Activated naive CD4-positive, alpha-beta T cell (primary cell): ENCODE data around the gene CSF1R.

ENCODE experiments used
- DNase-seq, 4 experiments: peaks; one replicate each; lab custom pipeline; 2025; lab: John Stamatoyannopoulos, UW

Gene CSF1R

GRCh38 chr5:150069672-150070627, 16.4 kb downstream of the CSF1R start:
- no peak for DNase-seq

GRCh38 chr5:150068961-150069645, 17.3 kb downstream of the CSF1R start:
- no peak for DNase-seq

DNA sequence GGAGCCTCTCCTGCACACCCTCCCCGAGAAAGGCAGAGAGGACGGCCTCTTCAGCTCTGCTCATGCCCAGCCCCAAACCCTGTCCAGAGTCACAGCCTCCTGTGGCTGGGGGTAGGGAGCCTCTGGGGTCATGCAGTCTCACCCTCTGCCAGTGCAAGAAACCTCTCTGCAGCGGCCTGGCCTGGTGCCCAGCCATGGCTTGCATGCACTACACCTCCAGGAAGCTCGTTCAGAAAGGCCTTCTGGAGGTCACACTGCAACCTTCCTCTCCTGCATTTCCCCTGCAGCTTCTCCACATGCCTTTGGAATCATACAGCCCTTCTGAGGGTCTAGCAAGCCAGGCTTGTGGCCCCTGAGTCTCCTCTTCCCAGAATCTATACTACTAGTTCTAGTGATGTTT, 17.9 kb downstream of the CSF1R start:
- no peak for DNase-seq

DNA sequence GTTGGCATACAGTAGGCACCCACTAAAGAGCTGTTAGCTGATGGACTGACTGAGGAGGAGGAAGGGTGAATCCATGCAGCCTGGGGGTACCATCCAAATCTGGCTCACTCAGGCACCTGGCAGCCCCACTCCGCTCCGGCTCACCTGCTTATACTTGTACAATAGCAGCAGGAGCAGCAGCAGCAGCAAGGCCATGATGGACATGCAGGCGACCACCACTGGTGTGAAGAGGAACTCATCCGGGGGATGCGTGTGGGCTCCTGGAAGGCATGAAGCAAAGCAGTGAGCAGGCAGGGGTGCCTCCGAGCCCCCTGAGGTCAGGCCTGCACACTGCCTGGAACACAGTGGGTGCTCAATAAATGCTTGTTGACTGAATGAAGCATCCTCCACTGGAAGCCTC, 18.3 kb downstream of the CSF1R start:
- no peak for DNase-seq

DNA sequence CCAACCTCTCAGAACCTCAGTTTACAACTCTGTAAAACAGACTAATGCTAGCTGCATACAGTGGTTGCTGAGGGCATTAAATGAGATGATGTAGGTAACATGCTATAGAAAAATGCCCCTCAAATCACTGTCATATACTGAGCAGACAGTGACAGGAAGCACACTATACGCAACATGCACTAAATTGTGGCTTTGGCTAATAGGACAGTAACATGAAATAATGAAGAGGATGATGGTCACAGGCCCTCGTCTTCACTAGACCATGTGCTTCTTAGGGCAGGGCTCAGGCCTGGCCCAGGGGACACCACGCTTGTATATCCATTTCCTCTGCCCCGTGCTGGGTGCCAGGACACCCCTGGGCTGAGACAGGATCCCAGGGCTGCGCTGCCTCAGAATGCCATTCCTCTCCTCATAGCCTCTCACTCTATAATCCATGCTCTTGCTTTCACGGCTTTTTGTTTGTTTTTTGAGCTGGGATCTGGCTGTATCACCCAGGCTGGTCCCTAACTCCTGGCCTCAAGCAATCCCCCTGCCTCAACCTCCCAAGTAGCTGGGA, 18.9 kb downstream of the CSF1R start:
- no peak for DNase-seq

DNA sequence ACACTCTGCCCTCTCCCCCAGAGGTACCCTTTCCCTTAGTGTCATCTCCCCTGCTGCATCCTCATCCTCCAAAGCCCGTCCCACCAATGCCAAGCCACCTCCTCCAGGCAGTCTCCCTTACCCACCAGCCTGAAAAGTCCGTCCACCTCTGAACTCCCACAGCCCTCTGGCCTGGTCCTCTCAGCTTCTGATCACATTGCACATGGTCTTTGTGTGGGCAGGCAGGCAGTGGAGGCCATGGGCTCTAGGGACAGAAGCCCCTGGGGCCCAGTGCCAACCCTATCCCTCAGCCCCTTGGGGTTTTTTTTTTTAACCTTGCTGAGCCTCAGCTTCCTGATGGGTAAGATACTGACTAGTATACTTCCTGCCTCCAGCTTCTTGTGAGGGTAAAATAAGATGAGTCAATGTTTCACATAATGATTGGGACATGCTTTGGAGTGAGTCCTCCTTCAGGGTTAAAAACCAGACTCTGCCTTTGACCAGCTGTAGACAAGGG, 19.4 kb downstream of the CSF1R start:
- DNase-seq, result no peak

GRCh38 chr5:150066436-150066835, 19.9 kb downstream of the CSF1R start:
- no peak for DNase-seq

GRCh38 chr5:150065886-150066285, 20.5 kb downstream of the CSF1R start:
- DNase-seq, result no peak

DNA sequence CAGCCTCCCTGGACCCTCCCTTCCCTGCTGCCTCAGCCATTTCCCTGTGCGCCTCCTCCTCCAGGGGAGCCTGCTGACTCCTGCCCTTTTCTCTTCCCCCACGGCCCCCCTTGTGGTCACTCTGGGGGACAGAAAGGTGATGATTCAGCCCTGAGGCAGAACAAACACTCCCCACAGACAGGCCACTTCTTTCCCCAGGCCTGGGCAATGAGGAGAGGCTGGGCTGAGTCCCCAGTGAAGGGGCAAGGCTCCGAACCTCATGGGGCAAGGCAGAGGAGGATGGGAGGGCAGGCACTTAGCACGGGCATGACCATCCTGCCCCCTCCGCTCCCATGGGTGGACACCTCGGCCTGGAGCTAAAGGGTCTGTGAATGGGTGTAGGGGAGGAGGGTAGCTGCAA, 21.0 kb downstream of the CSF1R start:
- no peak for DNase-seq

DNA sequence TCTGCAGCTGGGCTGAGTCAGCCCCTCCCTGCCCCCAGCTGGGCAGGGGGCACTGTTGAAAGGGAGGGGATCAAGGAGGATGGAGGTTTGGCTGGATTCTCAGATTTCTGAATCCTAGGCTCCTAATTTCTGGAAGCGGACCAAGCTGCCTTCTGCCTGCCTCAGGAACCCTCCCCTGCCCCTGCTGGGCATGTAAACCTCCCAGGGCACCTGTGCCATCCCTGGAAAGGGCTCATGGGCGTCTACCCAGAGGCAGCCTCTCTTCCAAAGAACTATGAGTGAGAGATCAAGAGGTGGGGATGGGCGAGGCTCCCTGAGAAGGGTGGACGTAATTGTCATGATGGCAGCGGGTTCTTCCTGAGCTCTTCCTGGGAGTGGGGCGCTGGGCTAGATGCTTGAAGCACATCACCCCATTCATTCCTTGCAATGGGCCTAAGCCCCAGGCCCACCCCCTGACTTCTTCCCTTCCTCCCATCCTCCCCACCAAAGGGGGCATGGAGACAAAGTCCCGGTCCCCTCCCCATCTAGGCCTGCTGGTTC, 21.6 kb downstream of the CSF1R start:
- no peak for DNase-seq

GRCh38 chr5:150063638-150064037, 22.7 kb downstream of the CSF1R start:
- no peak for DNase-seq

DNA sequence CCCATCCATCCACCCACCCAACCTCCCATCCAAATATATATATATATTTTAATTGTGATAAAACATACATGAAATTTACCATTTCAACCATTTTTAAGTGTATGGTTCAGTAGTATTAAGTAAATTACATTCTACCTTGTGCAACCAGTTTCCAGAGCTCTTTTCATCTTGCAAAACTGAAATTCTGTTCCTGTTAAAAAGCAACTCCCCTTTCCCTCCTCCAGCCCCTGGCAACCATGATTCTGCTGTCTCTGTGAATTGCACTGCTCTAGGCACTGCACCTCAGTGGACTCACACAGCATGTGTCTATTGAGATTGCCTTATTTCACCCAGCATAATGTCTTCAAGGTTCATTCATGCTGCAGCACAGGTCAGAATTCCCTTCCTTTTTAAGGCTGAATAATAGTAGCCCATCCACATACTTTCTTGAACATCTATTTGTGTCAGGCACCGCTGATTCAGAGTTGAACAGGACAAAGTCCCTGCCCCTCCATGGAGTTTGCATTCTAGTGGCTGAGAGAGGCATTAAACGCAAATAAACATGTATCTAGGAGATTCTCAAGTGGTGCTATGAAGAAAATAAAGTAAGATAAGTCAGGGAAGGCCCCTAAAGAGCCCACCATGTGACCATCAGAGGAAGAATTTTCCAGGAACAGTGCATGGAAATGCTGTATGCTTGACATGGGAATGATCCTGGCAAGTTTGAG, 24.0 kb downstream of the CSF1R start:
- DNase-seq, result no peak

GRCh38 chr5:150061538-150061995, 24.8 kb downstream of the CSF1R start:
- DNase-seq, result no peak

DNA sequence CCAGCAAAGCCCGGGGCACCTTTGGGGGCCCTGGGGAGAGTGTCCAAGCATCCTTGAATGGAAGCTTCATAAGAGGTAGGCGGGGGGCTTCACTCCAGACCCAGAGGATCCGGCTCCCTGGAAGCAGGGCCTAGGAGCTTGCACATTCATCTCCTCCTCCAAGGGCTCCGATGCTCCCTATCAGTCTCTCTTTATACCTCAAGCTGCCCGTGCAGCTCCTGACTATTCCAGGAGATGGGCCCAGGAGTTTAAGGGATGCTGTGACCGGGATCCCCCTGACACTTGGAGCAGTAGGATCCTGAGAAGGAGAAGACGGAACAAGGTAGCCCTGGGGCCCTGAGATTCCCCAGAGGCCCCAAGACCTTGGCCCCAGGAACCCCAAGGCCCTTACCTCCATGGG, 25.9 kb downstream of the CSF1R start:
- no peak for DNase-seq

DNA sequence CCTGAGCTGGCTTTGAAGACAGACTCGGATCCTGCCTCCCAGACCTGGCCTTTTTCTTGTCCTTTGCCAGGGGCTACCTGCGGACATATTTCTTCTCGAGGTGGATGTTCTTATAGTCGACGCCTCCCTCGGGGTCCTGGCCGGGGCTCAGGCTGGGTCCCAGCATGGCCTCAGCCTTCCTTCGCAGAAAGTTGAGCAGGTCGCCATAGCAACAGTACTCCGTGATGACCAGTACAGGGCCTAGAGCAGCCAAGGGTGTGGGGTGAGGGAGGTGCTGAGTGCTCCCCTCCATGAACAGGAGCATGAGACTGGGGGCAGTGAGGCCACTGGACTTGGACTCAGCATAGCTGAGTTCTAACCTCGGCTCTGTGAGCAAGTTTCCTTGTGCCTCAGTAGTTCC, 26.7 kb downstream of the CSF1R start:
- no peak for DNase-seq

GRCh38 chr5:150058480-150059126, 27.8 kb downstream of the CSF1R start:
- DNase-seq, result no peak

DNA sequence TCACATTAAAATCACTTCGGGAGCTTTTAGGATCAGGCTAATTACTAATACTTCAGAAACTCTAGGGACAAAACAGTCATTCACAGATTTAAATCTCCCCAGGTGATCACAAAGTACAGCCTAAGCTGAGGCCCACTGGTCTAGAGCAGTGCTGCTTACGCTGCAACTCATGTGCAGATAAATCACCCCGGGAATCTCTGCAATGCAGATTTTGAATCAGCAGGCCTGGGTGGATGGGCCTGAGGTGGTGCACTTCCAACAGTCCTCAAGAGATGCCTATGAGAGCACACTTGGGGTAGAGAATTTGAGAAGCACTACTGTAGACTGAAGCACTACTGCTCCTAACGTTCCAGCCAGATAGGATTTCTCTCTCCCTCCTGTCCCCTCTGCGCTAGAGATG, 28.4 kb downstream of the CSF1R start:
- no peak for DNase-seq

GRCh38 chr5:150057511-150057910, 28.8 kb downstream of the CSF1R start:
- DNase-seq, result no peak

DNA sequence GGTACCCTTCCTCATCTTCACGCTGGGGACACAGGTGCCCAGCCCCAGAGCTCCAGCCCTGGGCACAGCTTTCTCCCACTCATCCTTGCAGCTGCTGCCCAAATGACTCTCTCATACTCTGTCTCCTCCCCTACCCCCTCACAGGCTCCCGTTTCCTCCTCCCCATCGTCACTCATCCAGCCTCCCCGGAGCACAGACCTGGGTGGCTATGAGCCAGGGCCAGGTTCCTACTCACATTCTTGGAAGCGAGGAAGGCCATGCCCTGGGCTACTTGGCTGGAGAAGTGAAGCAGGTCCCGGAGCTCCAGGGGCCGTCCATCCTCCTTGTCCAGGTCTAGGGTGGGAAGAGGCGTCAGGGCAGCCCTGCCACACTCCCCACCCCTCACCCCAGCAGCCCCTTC, 29.3 kb downstream of the CSF1R start:
- no peak for DNase-seq

GRCh38 chr5:150056075-150056443, 30.3 kb downstream of the CSF1R start:
- no peak for DNase-seq

- no peak for DNase-seq
These were observed 30.9 kb downstream of the CSF1R start for GRCh38 chr5:150055326-150056074.
